PC-3 (cell line): ENCODE data around the gene SPRED1. TPM values are rescaled to one million over a fixed set of nuclear protein-coding genes. Genes with fewer than 3 reads are reported as not detected.

ENCODE experiments used
- ATAC-seq: fragments of 200-7000 bp; cut with Tn5 transposase; 2 replicates; pipeline ENCODE4 v1.9.1; 2020; ENCODE audit warnings: mild to moderate bottlenecking, moderate library complexity
- BruUV-seq: library from RNA; stranded (reverse); fragments of 400-500 nt; replicated peaks from 2 replicates; lab custom pipeline; 2021; lab: Mats Ljungman, UMichigan
- CTCF ChIA-PET: fragments of 300-600 bp; sonication (Branson Sonifier 250); formaldehyde crosslinking; loops from one replicate; lab custom pipeline; 2022; ENCODE audit warnings: antibody characterized with exemption; lab: Charles Lee
- POLR2A ChIA-PET: fragments of 300-600 bp; sonication (Branson Sonifier 250); formaldehyde crosslinking; loops from one replicate; lab custom pipeline; 2022; ENCODE audit warnings: antibody characterized with exemption; ENCODE audit not compliant: unreplicated experiment; lab: Charles Lee
- DNase-seq: peaks from one replicate; pipeline ENCODE4 v3.0.0-alpha.2; 2015
- H2AFZ ChIP-seq: fragments of 300-600 bp; sonication (generic); 2 replicates; pipeline ENCODE4 v1.6.0; 2016; ENCODE audit warnings: antibody characterized with exemption, low read length
- H3F3A ChIP-seq: fragments of 300-600 bp; sonication (generic); one replicate; pipeline ENCODE4 v1.6.0; 2017; ENCODE audit warnings: antibody characterized with exemption, low read length, control low read depth, mild to moderate bottlenecking; ENCODE audit not compliant: unreplicated experiment
- H3K27ac ChIP-seq: fragments of 300-600 bp; sonication (generic); 2 replicates; pipeline ENCODE4 v1.5.1; 2016; ENCODE audit warnings: mild to moderate bottlenecking, low read length
- H3K27me3 ChIP-seq: fragments of 300-600 bp; sonication (generic); 2 replicates; pipeline ENCODE4 v1.6.1; 2016; ENCODE audit warnings: low read length, mixed read lengths
- H3K36me3 ChIP-seq: fragments of 300-600 bp; sonication (generic); 2 replicates; pipeline ENCODE4 v1.6.1; 2016; ENCODE audit warnings: low read depth, mixed run types, low read length, mixed read lengths
- H3K4me1 ChIP-seq: fragments of 300-600 bp; sonication (generic); 2 replicates; pipeline ENCODE4 v1.5.1; 2016; ENCODE audit warnings: low read length; ENCODE audit not compliant: insufficient read depth
- H3K4me2 ChIP-seq: fragments of 300-600 bp; sonication (generic); 2 replicates; pipeline ENCODE4 v1.6.0; 2016; ENCODE audit warnings: low read length
- H3K4me3 ChIP-seq: fragments of 300-600 bp; sonication (generic); 2 replicates; pipeline ENCODE4 v1.5.1; 2016; ENCODE audit warnings: mild to moderate bottlenecking, low read length, mixed read lengths
- H3K79me2 ChIP-seq: fragments of 300-600 bp; sonication (generic); 2 replicates; pipeline ENCODE4 v1.6.1; 2017; ENCODE audit warnings: low read length, mixed read lengths
- H3K9ac ChIP-seq: fragments of 300-600 bp; sonication (generic); 2 replicates; pipeline ENCODE4 v1.6.0; 2016; ENCODE audit warnings: mild to moderate bottlenecking, low read length
- H3K9me2 ChIP-seq: fragments of 300-600 bp; sonication (generic); replicated peaks from 2 replicates; pipeline ENCODE4 v1.6.1; 2016; ENCODE audit warnings: mixed run types, low read length, mixed read lengths
- H3K9me3 ChIP-seq: fragments of 300-600 bp; sonication (generic); 2 replicates; pipeline ENCODE4 v1.6.1; 2016; ENCODE audit warnings: low read length, mixed read lengths
- H4K20me1 ChIP-seq: fragments of 300-600 bp; sonication (generic); 2 replicates; pipeline ENCODE4 v1.6.1; 2016; ENCODE audit warnings: low read length, mixed read lengths
- EZH2 ChIP-seq: fragments of 300-600 bp; sonication (generic); IDR thresholded peaks from one replicate; pipeline ENCODE4 v1.6.1; 2017; ENCODE audit warnings: antibody characterized with exemption, mild to moderate bottlenecking, low read length; ENCODE audit not compliant: unreplicated experiment
- EZH2phosphoT487 ChIP-seq: fragments of 300-600 bp; sonication (generic); IDR thresholded peaks from 2 replicates; pipeline ENCODE4 v1.6.1; 2018; ENCODE audit warnings: mild to moderate bottlenecking, antibody characterized with exemption, low read length, borderline replicate concordance
- intact Hi-C: fragments of 100-400 bp; cut with micrococcal nuclease; formaldehyde crosslinking; loops from 2 replicates; pipeline ENCODE4 v1.9.0; 2023
- total RNA-seq: library from RNA; depleted of rRNA; stranded (reverse); fragments of >200 nt; gene quantifications from 2 replicates; pipeline ENCODE4 v1.2.3, GENCODE V29; 2014
- TF ChIP-seq, protein P1 (sequence below): fragments of 300-600 bp; sonication (generic); conservative IDR thresholded peaks from 2 replicates; pipeline ENCODE4 v1.5.1; 2017; ENCODE audit warnings: antibody characterized with exemption, low read depth, mild to moderate bottlenecking, low read length

SPRED1 gene
- total RNA-seq, 1 experiment from 2014 or later: 39.7 TPM

DNA sequence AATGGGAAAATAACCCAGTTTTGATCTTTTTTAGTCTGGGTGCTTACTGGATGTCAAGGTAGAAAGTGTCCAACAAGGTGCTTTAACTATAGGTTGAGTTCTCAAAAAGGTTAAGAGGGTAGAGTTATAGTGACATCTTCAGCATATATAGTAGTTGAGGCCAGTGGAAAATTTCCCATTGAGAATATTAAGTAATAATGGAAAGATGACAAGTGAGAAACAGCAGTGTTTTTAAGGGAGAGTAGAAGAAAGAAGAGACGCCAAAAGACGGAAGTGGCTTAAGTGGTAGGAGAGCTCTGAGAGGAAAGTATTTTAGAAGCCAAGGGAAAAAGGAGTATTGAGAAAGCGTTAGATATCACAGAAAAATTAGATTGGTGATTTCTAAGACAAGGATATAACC is 10.6 kb downstream of the SPRED1 start:
- H3K9me3 ChIP-seq: no peaks in the 10 kb centered on the region
- ATAC-seq: no peak
- H3K9me2 ChIP-seq: no peaks in the 10 kb centered on the region
- ChIA-PET CTCF (no interaction called here), POLR2A (no interaction called here)
- H3K9ac ChIP-seq: no peak overlapping the region
- no peak overlapping the region for H2AFZ ChIP-seq
- H3K4me2 ChIP-seq: no peak overlapping the region
- no peak for TF ChIP-seq EZH2
- no peak for TF ChIP-seq EZH2phosphoT487
- TF ChIP-seq, protein P1, sequence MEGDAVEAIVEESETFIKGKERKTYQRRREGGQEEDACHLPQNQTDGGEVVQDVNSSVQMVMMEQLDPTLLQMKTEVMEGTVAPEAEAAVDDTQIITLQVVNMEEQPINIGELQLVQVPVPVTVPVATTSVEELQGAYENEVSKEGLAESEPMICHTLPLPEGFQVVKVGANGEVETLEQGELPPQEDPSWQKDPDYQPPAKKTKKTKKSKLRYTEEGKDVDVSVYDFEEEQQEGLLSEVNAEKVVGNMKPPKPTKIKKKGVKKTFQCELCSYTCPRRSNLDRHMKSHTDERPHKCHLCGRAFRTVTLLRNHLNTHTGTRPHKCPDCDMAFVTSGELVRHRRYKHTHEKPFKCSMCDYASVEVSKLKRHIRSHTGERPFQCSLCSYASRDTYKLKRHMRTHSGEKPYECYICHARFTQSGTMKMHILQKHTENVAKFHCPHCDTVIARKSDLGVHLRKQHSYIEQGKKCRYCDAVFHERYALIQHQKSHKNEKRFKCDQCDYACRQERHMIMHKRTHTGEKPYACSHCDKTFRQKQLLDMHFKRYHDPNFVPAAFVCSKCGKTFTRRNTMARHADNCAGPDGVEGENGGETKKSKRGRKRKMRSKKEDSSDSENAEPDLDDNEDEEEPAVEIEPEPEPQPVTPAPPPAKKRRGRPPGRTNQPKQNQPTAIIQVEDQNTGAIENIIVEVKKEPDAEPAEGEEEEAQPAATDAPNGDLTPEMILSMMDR: no peak
- H3K27ac ChIP-seq: no peak overlapping the region
- no peaks in the 10 kb centered on the region for H3F3A ChIP-seq
- BruUV-seq: no TSS peak
- no peaks in the 10 kb centered on the region for H3K27me3 ChIP-seq
- intact Hi-C loops: no loop called here
- peaks cover 100% of the 10 kb centered on the region for H3K79me2 ChIP-seq
- no peak for DNase-seq
- H3K4me1 ChIP-seq: peaks cover 18% of the 10 kb centered on the region
- H4K20me1 ChIP-seq: peaks cover 94% of the 10 kb centered on the region
- no peak overlapping the region for H3K4me3 ChIP-seq
- H3K36me3 ChIP-seq: no peaks in the 10 kb centered on the region; the same call in 1 of the 2 replicates

DNA sequence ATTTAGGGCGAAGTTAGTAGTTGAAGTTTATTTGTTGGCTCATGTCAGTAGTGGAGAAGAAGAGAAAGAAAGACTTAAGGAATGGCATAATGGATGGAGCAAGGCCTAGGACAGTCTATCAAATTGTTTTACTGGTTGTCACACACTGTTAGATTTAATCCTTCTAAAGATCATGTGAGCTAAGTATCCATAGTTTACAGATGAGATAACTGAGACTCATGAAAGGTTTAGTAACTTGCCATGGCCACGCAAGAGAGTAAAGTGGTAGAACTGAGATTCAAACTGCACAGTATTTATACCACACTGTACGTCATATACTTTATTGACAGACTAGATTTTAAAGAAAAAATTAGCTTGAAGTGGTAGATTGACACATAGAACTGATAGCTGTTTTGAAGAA is 11.4 kb downstream of the SPRED1 start:
- peaks cover 91% of the 10 kb centered on the region for H4K20me1 ChIP-seq

More for the DNA sequence above, 11.4 kb downstream of the SPRED1 start:
- ATAC-seq (no peak), DNase-seq (no peak)
- Histone ChIP-seq H3K4me2 (no peak overlapping the region), H3K4me1 (peaks cover 18% of the 10 kb centered on the region), H3K27me3 (no peaks in the 10 kb centered on the region), H3K9me3 (no peaks in the 10 kb centered on the region), H2AFZ (no peak overlapping the region), H3F3A (no peaks in the 10 kb centered on the region), H3K27ac (no peak overlapping the region), H3K79me2 (peaks cover 100% of the 10 kb centered on the region), H3K36me3 (no peaks in the 10 kb centered on the region; the same call in 1 of the 2 replicates), H3K4me3 (no peak overlapping the region), H3K9ac (no peak overlapping the region), H3K9me2 (no peaks in the 10 kb centered on the region)
- TF ChIP-seq, protein P1: no peak
- TF ChIP-seq EZH2phosphoT487: no peak
- ChIA-PET CTCF (no interaction called here), POLR2A (interaction anchor here (0.6 kb wide), 1 partner anchor 69 kb away, joined by 3 read pairs; no protein-coding TSS in a partner anchor)
- intact Hi-C loops: no loop called here
- BruUV-seq: no TSS peak
